HepG2 (cell line): ENCODE results near the gene MEAF6. TPM values are rescaled to one million over a fixed set of nuclear protein-coding genes. Genes with fewer than 3 reads are reported as not detected.

Experiments used
- EED ChIP-seq: sonication (generic); formaldehyde crosslinking; IDR thresholded peaks from 2 replicates; pipeline ENCODE4 v1.5.0; 2020; ENCODE audit warnings: mild to moderate bottlenecking, missing genetic modification reagents
- FOXA3 ChIP-seq: IDR thresholded peaks from 2 replicates; pipeline ENCODE4 v1.6.1; 2016; ENCODE audit warnings: missing genetic modification reagents, missing compliant biosample characterization
- PAX8 ChIP-seq: sonication (generic); formaldehyde crosslinking; IDR thresholded peaks from 2 replicates; pipeline ENCODE4 v1.8.0; 2022; ENCODE audit warnings: mild to moderate bottlenecking, missing genetic modification reagents, borderline replicate concordance
- RNF2 ChIP-seq: fragments of 450-650 bp; conservative IDR thresholded peaks from 2 replicates; pipeline ENCODE4 v1.6.1; 2016; ENCODE audit warnings: low read depth
- SOX5 ChIP-seq: IDR thresholded peaks from 2 replicates; pipeline ENCODE4 v1.6.1; 2016; ENCODE audit warnings: borderline replicate concordance
- TOE1 ChIP-seq: sonication (generic); formaldehyde crosslinking; IDR thresholded peaks from 2 replicates; pipeline ENCODE4 v1.4.0; 2020; ENCODE audit warnings: mild to moderate bottlenecking, missing genetic modification reagents
- ZNF567 ChIP-seq: sonication (generic); formaldehyde crosslinking; IDR thresholded peaks from 2 replicates; pipeline ENCODE4 v1.8.1; 2023; ENCODE audit warnings: mild to moderate bottlenecking, missing genetic modification reagents, borderline replicate concordance
- ZNF737 ChIP-seq: sonication (generic); formaldehyde crosslinking; IDR thresholded peaks from 2 replicates; pipeline ENCODE4 v1.5.0; 2020; ENCODE audit warnings: missing genetic modification reagents, mild to moderate bottlenecking, borderline replicate concordance
- ZNF777 ChIP-seq: sonication (generic); formaldehyde crosslinking; IDR thresholded peaks from 2 replicates; pipeline ENCODE4 v1.4.0; 2020; ENCODE audit warnings: missing genetic modification reagents
- ZNF879 ChIP-seq: sonication (generic); formaldehyde crosslinking; IDR thresholded peaks from 2 replicates; pipeline ENCODE4 v1.8.1; 2023; ENCODE audit warnings: missing genetic modification reagents
- ZSCAN31 ChIP-seq: sonication (generic); formaldehyde crosslinking; IDR thresholded peaks from 2 replicates; pipeline ENCODE4 v1.5.0; 2020; ENCODE audit warnings: low read depth, mild to moderate bottlenecking, missing genetic modification reagents
- polyA plus RNA-seq, 8 experiments: library from polyadenylated mRNA; depleted of rRNA in 3 of 8; stranded (reverse) in 7 of 8; unstranded in 1 of 8; fragments of >200 nt; fragmentation: Illumina TruSeq in 4 of 8; extraction: Trizol in 4 of 8; gene quantifications; 2 replicates each; pipeline versions ENCODE4 v1.2.1 to v1.2.3, GENCODE V29; 2011 to 2016; ENCODE audit warnings: low read depth in 4 of 8, missing spikeins in 1 of 8, mixed read lengths in 1 of 8; ENCODE audit not compliant: insufficient read depth in 1 of 8
- total RNA-seq, 5 experiments: library from RNA; depleted of rRNA; stranded (reverse); fragments of >200 nt; fragmentation: Illumina TruSeq; extraction: Trizol; gene quantifications; 2 replicates each; pipeline ENCODE4 v1.2.3, GENCODE V29; 2016; ENCODE audit warnings: low read depth in 1 of 5
- TF ChIP-seq, protein P1 (sequence below): sonication (generic); formaldehyde crosslinking; IDR thresholded peaks from 2 replicates; pipeline ENCODE4 v1.4.0; 2020; ENCODE audit warnings: missing genetic modification reagents, mild to moderate bottlenecking, borderline replicate concordance
- TF ChIP-seq, protein P2 (sequence below): sonication (generic); formaldehyde crosslinking; IDR thresholded peaks from 2 replicates; pipeline ENCODE4 v1.4.0; 2020; ENCODE audit warnings: mild to moderate bottlenecking, missing genetic modification reagents
- TF ChIP-seq, protein P3 (sequence below): sonication (generic); formaldehyde crosslinking; IDR thresholded peaks from 2 replicates; pipeline ENCODE4 v1.5.0; 2020; ENCODE audit warnings: missing genetic modification reagents
- TF ChIP-seq, protein P4 (sequence below): sonication (generic); formaldehyde crosslinking; conservative IDR thresholded peaks from 2 replicates; pipeline ENCODE4 v1.5.0; 2020; ENCODE audit warnings: missing genetic modification reagents

The MEAF6 gene
- total and polyA plus RNA-seq, 2 of the 13 experiments (the other 11 are each of a cell fraction or from before 2014, with no cell fraction given): 29.5 to 45.6 TPM

DNA sequence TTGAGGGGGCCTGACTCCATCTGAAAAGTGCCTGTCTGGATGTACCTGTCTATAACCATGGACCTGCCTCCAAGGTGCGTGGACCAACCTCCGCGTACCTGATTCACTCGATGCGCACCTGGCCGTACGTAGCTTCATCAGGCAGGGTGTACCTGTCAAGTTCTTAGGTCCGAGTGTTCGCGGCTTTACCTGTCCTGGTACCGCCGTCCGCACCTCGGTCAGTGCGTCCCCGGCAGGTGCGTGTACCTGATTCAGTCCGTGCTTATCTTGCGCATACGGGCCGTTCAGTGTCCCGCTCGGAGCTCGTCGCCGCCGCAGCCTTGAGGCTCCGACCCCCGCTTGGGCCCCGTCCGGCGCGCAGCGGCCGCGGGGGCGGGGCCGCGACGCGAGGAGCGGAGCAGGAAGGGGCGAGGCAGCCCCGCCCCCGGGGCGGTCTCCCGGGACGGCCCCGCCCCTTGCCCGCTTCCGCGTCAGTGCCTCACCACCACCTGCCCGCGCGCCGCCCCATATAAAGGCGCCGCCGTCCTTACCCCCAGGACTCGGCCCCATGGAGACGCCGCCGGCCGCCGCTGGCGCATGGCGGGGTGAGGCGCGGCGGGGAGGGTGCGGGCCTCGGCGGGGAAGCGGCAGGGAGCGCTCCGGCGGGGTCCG lies 40.4 kb downstream of the MEAF6 start, which contains the start of gene ZC3H12A (continued):
- no peak for TF ChIP-seq PAX8 (CRISPR knock-in tag)
- TF ChIP-seq FOXA3: peak; percentile 19; the same call in 1 of the 2 replicates
- no peak for TF ChIP-seq ZNF879 (CRISPR knock-in tag)
- TF ChIP-seq, protein P1, sequence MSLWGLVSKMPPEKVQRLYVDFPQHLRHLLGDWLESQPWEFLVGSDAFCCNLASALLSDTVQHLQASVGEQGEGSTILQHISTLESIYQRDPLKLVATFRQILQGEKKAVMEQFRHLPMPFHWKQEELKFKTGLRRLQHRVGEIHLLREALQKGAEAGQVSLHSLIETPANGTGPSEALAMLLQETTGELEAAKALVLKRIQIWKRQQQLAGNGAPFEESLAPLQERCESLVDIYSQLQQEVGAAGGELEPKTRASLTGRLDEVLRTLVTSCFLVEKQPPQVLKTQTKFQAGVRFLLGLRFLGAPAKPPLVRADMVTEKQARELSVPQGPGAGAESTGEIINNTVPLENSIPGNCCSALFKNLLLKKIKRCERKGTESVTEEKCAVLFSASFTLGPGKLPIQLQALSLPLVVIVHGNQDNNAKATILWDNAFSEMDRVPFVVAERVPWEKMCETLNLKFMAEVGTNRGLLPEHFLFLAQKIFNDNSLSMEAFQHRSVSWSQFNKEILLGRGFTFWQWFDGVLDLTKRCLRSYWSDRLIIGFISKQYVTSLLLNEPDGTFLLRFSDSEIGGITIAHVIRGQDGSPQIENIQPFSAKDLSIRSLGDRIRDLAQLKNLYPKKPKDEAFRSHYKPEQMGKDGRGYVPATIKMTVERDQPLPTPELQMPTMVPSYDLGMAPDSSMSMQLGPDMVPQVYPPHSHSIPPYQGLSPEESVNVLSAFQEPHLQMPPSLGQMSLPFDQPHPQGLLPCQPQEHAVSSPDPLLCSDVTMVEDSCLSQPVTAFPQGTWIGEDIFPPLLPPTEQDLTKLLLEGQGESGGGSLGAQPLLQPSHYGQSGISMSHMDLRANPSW: no peak
- TF ChIP-seq, protein P2, sequence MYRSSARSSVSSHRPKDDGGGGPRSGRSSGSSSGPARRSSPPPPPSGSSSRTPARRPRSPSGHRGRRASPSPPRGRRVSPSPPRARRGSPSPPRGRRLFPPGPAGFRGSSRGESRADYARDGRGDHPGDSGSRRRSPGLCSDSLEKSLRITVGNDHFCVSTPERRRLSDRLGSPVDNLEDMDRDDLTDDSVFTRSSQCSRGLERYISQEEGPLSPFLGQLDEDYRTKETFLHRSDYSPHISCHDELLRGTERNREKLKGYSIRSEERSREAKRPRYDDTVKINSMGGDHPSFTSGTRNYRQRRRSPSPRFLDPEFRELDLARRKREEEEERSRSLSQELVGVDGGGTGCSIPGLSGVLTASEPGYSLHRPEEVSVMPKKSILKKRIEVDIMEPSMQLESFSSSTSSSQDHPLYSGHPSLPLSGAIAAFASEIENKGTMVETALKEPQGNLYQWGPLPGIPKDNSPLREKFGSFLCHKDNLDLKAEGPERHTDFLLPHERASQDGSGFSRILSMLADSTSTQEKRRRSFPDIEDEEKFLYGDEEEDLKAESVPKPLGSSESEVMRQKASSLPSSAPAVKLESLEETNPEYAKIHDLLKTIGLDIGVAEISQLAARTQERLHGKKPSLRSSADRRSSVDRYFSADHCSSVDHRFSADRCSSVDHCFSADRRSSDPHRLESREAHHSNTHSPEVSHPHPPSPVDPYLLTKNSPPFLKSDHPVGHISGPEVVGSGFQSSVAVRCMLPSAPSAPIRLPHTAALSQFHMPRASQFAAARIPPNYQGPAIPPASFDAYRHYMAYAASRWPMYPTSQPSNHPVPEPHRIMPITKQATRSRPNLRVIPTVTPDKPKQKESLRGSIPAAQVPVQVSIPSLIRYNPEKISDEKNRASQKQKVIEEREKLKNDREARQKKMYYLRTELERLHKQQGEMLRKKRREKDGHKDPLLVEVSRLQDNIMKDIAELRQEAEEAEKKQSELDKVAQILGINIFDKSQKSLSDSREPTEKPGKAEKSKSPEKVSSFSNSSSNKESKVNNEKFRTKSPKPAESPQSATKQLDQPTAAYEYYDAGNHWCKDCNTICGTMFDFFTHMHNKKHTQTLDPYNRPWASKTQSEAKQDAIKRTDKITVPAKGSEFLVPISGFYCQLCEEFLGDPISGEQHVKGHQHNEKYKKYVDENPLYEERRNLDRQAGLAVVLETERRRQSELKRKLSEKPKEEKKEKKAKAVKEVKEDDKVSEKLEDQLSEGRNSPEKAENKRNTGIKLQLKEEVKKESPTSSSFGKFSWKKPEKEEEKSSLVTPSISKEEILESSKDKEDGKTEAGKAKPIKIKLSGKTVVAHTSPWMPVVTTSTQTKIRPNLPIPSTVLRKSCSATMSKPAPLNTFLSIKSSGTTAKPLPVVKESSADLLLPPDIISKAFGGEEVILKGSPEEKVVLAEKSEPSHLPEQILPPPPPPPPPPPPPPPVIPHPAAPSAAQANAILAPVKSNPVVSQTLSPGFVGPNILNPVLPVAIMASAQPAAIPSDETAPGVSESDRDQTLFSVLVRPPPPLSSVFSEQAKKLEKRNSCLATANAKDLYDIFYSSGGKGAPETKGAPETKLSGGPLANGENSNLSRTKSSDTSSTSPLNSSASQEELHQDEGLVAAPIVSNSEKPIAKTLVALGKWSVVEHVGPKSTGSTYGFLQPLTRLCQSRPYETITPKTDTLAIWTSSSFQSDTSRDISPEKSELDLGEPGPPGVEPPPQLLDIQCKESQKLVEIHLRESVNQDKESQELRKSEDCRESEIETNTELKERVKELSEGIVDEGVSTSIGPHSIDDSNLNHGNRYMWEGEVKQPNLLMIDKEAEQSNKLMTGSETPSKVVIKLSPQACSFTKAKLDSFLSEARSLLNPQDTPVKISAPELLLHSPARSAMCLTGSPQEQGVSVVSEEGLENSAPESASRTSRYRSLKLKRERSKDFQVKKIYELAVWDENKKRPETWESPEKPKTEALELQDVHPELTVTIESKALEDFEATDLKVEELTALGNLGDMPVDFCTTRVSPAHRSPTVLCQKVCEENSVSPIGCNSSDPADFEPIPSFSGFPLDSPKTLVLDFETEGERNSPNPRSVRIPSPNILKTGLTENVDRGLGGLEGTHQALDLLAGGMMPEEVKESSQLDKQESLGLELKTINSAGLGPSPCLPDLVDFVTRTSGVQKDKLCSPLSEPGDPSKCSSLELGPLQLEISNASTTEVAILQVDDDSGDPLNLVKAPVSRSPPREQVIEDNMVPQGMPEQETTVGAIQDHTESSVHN (CRISPR knock-in tag): no peak
- TF ChIP-seq ZSCAN31: peak; percentile 64; the same call in 1 of the 2 replicates
- TF ChIP-seq TOE1 (CRISPR knock-in tag): no peak
- TF ChIP-seq ZNF777 (CRISPR knock-in tag): peak; percentile 71
- TF ChIP-seq EED (CRISPR knock-in tag): no peak
- TF ChIP-seq, protein P3, sequence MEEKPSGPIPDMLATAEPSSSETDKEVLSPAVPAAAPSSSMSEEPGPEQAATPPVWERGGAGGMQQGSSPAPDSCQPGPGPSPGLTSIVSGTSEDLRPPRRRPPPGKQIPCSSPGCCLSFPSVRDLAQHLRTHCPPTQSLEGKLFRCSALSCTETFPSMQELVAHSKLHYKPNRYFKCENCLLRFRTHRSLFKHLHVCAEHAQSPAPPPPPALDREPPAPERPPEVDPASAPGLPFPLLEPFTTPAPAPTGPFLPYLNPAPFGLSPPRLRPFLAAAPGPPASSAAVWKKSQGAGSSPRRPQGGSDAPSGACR: no peak; the same call in 1 of the 2 replicates
- no peak for TF ChIP-seq SOX5 (CRISPR knock-in tag)
- TF ChIP-seq, protein P4, sequence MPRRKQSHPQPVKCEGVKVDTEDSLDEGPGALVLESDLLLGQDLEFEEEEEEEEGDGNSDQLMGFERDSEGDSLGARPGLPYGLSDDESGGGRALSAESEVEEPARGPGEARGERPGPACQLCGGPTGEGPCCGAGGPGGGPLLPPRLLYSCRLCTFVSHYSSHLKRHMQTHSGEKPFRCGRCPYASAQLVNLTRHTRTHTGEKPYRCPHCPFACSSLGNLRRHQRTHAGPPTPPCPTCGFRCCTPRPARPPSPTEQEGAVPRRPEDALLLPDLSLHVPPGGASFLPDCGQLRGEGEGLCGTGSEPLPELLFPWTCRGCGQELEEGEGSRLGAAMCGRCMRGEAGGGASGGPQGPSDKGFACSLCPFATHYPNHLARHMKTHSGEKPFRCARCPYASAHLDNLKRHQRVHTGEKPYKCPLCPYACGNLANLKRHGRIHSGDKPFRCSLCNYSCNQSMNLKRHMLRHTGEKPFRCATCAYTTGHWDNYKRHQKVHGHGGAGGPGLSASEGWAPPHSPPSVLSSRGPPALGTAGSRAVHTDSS (CRISPR knock-in tag): no peak
- TF ChIP-seq ZNF737 (CRISPR knock-in tag): no peak
- no peak for TF ChIP-seq ZNF567 (CRISPR knock-in tag)
- no peak; the same call in 1 of the 2 replicates for TF ChIP-seq RNF2
